ENCODE results near the gene PTPRN. TPM values are rescaled to one million over a fixed set of nuclear protein-coding genes. Genes with fewer than 3 reads are reported as not detected.

Gene PTPRN
- total and polyA plus RNA-seq, 2 donors (not counting 3 experiments of a cell fraction or from before 2014, with no cell fraction given) = not detected

DNA sequence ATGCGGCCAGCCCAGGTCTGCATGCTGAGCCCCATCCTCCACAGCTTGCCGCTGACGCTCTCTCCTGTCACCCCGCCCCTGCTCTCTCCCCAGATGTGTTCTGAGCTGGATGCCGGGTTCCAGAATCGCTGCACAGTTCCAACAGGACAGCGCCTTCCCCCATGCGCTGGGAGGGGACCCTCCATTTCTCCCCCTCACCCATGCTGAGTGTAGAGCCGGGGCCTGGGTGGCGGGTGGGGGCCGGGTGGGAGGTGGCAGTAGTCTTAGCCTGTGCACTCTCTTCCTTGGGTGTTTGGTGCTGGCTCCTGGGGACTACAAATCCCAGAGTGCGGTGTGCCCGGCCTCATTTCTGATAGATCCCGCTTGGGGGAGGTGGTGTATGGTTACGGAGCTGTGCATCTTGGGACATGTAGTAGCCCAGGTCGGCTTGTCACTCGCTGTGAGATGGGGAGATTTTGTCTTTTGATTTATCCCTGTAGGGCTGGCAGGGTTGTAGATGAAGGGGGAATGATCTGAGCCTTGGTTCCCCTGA, 23.2 kb downstream of the PTPRN start:
- ChIA-PET CTCF (interaction anchor here (12.6 kb wide), 1 partner anchor 9 kb away, joined by 253 read pairs; no protein-coding TSS in a partner anchor), POLR2A (no interaction called here)
- TF ChIP-seq MYC (IDR thresholded peaks at IDR 0.05; ENCODE audit: low read depth, low read length) (no peak), GATA2 (IDR thresholded peaks at IDR 0.05; ENCODE audit: insufficient read depth, insufficient read length, low read depth, low read length) (no peak), EZH2 (IDR thresholded peaks at IDR 0.05; ENCODE audit: borderline replicate concordance, low read depth, low read length, severe bottlenecking) (no peak), MAX (IDR thresholded peaks at IDR 0.05; ENCODE audit: insufficient read depth, insufficient read length) (no peak), JUN (IDR thresholded peaks at IDR 0.05; ENCODE audit: borderline replicate concordance, insufficient read depth, insufficient read length, low read depth) (no peak), FOS (IDR thresholded peaks at IDR 0.05; ENCODE audit: borderline replicate concordance, insufficient read depth, low read length) (no peak), POLR2AphosphoS5 (IDR thresholded peaks at IDR 0.05; ENCODE audit: insufficient read depth, low read depth, low read length) (no peak), POLR2A (IDR thresholded peaks at IDR 0.05; ENCODE audit: low read depth, low read length) (no peak)
- TF ChIP-seq, protein P1, sequence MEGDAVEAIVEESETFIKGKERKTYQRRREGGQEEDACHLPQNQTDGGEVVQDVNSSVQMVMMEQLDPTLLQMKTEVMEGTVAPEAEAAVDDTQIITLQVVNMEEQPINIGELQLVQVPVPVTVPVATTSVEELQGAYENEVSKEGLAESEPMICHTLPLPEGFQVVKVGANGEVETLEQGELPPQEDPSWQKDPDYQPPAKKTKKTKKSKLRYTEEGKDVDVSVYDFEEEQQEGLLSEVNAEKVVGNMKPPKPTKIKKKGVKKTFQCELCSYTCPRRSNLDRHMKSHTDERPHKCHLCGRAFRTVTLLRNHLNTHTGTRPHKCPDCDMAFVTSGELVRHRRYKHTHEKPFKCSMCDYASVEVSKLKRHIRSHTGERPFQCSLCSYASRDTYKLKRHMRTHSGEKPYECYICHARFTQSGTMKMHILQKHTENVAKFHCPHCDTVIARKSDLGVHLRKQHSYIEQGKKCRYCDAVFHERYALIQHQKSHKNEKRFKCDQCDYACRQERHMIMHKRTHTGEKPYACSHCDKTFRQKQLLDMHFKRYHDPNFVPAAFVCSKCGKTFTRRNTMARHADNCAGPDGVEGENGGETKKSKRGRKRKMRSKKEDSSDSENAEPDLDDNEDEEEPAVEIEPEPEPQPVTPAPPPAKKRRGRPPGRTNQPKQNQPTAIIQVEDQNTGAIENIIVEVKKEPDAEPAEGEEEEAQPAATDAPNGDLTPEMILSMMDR (IDR thresholded peaks at IDR 0.05; ENCODE audit: extremely low read depth in 1 of 2, insufficient read depth in 1 of 2, low read depth in 1 of 2, low read length in 2 of 2) = no peak
- Histone ChIP-seq H3K4me3 (replicated peaks in 1 of 3; ENCODE audit: insufficient read depth in 1 of 3, low read depth in 1 of 3, low read length in 3 of 3) (no peak overlapping the region), H3K27me3 (ENCODE audit: control insufficient read depth in 2 of 2, insufficient read depth in 2 of 2, low read length in 2 of 2) (peaks cover 0 to 1% of the 10 kb centered on the region in 2 experiments), H3K79me2 (ENCODE audit: control insufficient read depth, insufficient read depth, low read length) (no peaks in the 10 kb centered on the region), H2AFZ (ENCODE audit: low read depth, low read length) (no peak overlapping the region), H4K20me1 (replicated peaks; ENCODE audit: control insufficient read depth, extremely low read depth, insufficient read depth, low read length) (no peaks in the 10 kb centered on the region), H3K4me2 (ENCODE audit: insufficient read depth, low read length) (no peak overlapping the region), H3K9me3 (replicated peaks; ENCODE audit: control insufficient read depth, insufficient read depth, low read length) (no peaks in the 10 kb centered on the region), H3K9ac (replicated peaks; ENCODE audit: extremely low read depth, insufficient read depth, low read length) (no peak overlapping the region), H3K4me1 (ENCODE audit: control insufficient read depth, extremely low read depth, insufficient read depth, low read length) (no peaks in the 10 kb centered on the region), H3K9me1 (replicated peaks; ENCODE audit: control insufficient read depth, extremely low read depth, insufficient read depth, low read length) (no peaks in the 10 kb centered on the region), H3K36me3 (ENCODE audit: control insufficient read depth in 2 of 2, extremely low read depth in 1 of 2, insufficient read depth in 2 of 2, low read length in 2 of 2) (peaks cover 0 to 21% of the 10 kb centered on the region in 2 experiments), H3K27ac (ENCODE audit: insufficient read depth, low read depth, low read length) (no peak overlapping the region)
- intact Hi-C loops (cut with micrococcal nuclease) = no loop called here
- no peak for DNase-seq (ENCODE audit: low read depth, low spot score)
- FAIRE-seq = no peak
- dilution Hi-C loops (cut with MboI; ENCODE audit: extremely low pct_ligation_motif_present, low sequenced_read_pairs) = no loop called here
- no TSS peak for BruUV-seq (replicated peaks)

All from endothelial cell of umbilical vein (primary cell).